Measurements from ENCODE around the gene ZMIZ1.

- TF ChIP-seq CTCF (IDR thresholded peaks at IDR 0.05) (no peak), POLR2A (IDR thresholded peaks at IDR 0.05) (no peak)
Measured at GRCh38 chr10:79331709-79332108, 262.9 kb downstream of the ZMIZ1 start.

Measured in body of pancreas (tissue), 4 donors.